SK-N-SH (cell line): ENCODE results near the gene TUBGCP2.

Experiments
- CTCF ChIP-seq: fragments of 200-600 bp; sonication (generic); IDR thresholded peaks from 2 replicates; pipeline ENCODE4 v1.6.1; 2017; ENCODE audit warnings: antibody characterized with exemption, mild to moderate bottlenecking, moderate library complexity
- NFIC ChIP-seq: IDR thresholded peaks from 2 replicates; pipeline ENCODE4 v1.4.0; 2012; ENCODE audit warnings: borderline replicate concordance
- POLR2AphosphoS5 ChIP-seq: IDR thresholded peaks from 2 replicates; pipeline ENCODE4 v1.6.1; 2012; ENCODE audit warnings: low read depth, low read length
- RCOR1 ChIP-seq: fragments of 150-350 bp; IDR thresholded peaks from 2 replicates; pipeline ENCODE4 v1.6.1; 2017; ENCODE audit warnings: antibody characterized with exemption, low read length
- SMC3 ChIP-seq: IDR thresholded peaks from 2 replicates; pipeline ENCODE4 v1.6.1; 2012; ENCODE audit warnings: low read depth, low read length, improper control_type of control experiment
- TAF1 ChIP-seq: IDR thresholded peaks from 2 replicates; pipeline ENCODE4 v1.6.1; 2012; ENCODE audit warnings: low read depth, mild to moderate bottlenecking, low read length, moderate library complexity, borderline replicate concordance
- USF2 ChIP-seq: fragments of 150-350 bp; IDR thresholded peaks from 2 replicates; pipeline ENCODE4 v1.6.1; 2017; ENCODE audit warnings: antibody characterized with exemption, low read length, low read depth, borderline replicate concordance
- YY1 ChIP-seq: IDR thresholded peaks from 2 replicates; pipeline ENCODE4 v1.4.0; 2012; ENCODE audit warnings: low read depth, mild to moderate bottlenecking

GRCh38 chr10:133281084-133281483 lies 27.6 kb downstream of the TUBGCP2 start:
- TF ChIP-seq CTCF, result no peak
- TF ChIP-seq POLR2AphosphoS5, result no peak
- no peak for TF ChIP-seq TAF1
- no peak for TF ChIP-seq YY1
- TF ChIP-seq NFIC, result no peak
- no peak for TF ChIP-seq USF2
- TF ChIP-seq RCOR1, result no peak
- TF ChIP-seq SMC3, result no peak
